GM23338 (cell line): ENCODE measurements around the gene COPA. TPM values are rescaled to one million over a fixed set of nuclear protein-coding genes. Genes with fewer than 3 reads are reported as not detected.
A peak's percentile ranks its signal among the peaks of the same experiment; 100 is the strongest.

Source experiments
- ATAC-seq: fragments of 200-7000 bp; cut with Tn5 transposase; 3 replicates; pipeline ENCODE4 v1.9.1; 2020
- DNase-seq: peaks from one replicate; pipeline ENCODE4 v3.0.0-alpha.2; 2015; ENCODE audit warnings: low spot score
- H2AFZ ChIP-seq: fragments of 200-600 bp; sonication (generic); 2 replicates; pipeline ENCODE4 v1.8.0; 2016; ENCODE audit warnings: antibody characterized with exemption, mild to moderate bottlenecking, moderate library complexity
- H3F3A ChIP-seq: fragments of 200-600 bp; sonication (generic); replicated peaks from 2 replicates; pipeline ENCODE4 v1.8.0; 2017; ENCODE audit warnings: antibody characterized with exemption, mixed run types, low read depth
- H3K27ac ChIP-seq: fragments of 200-600 bp; sonication (generic); 2 replicates; pipeline ENCODE4 v1.6.1; 2016; ENCODE audit warnings: low read depth
- H3K27me3 ChIP-seq: fragments of 200-600 bp; sonication (generic); 2 replicates; pipeline ENCODE4 v1.8.0; 2016; ENCODE audit warnings: mild to moderate bottlenecking, mixed run types, moderate library complexity; ENCODE audit not compliant: insufficient read depth
- H3K36me3 ChIP-seq: fragments of 200-600 bp; sonication (generic); 2 replicates; pipeline ENCODE4 v1.8.0; 2016; ENCODE audit warnings: mild to moderate bottlenecking; ENCODE audit not compliant: insufficient read depth
- H3K4me1 ChIP-seq: fragments of 200-600 bp; sonication (generic); 2 replicates; pipeline ENCODE4 v1.8.0; 2016; ENCODE audit warnings: mild to moderate bottlenecking, moderate library complexity; ENCODE audit not compliant: insufficient read depth
- H3K4me2 ChIP-seq: fragments of 200-600 bp; sonication (generic); 2 replicates; pipeline ENCODE4 v1.7.1; 2017; ENCODE audit warnings: mixed run types
- H3K4me3 ChIP-seq: fragments of 200-600 bp; sonication (generic); 2 replicates; pipeline ENCODE4 v1.6.1; 2016; ENCODE audit warnings: mixed run types
- H3K79me2 ChIP-seq: fragments of 200-600 bp; sonication (generic); replicated peaks from 2 replicates; pipeline ENCODE4 v1.8.0; 2017; ENCODE audit warnings: mild to moderate bottlenecking; ENCODE audit not compliant: insufficient read depth
- H3K9me2 ChIP-seq: fragments of 200-600 bp; sonication (generic); 2 replicates; pipeline ENCODE4 v1.8.0; 2017; ENCODE audit not compliant: insufficient read depth
- H4K20me1 ChIP-seq: fragments of 200-600 bp; sonication (generic); replicated peaks from 2 replicates; pipeline ENCODE4 v1.8.0; 2017; ENCODE audit warnings: mild to moderate bottlenecking; ENCODE audit not compliant: insufficient read depth
- H3K27ac Mint-ChIP-seq: 2 replicates; pipeline ENCODE4 v1.8.0; 2020; ENCODE audit warnings: inconsistent platforms, mild to moderate bottlenecking, moderate library complexity, mixed read lengths
- H3K27me3 Mint-ChIP-seq: 3 replicates; pipeline ENCODE4 v1.8.0; 2022; ENCODE audit warnings: low read depth, mild to moderate bottlenecking, moderate library complexity, mixed read lengths, inconsistent platforms; ENCODE audit not compliant: insufficient read depth, poor library complexity
- H3K36me3 Mint-ChIP-seq: 3 replicates; pipeline ENCODE4 v1.8.0; 2021; ENCODE audit warnings: low read depth, mild to moderate bottlenecking, inconsistent platforms, moderate library complexity, mixed read lengths
- H3K4me1 Mint-ChIP-seq: 3 replicates; pipeline ENCODE4 v1.8.0; 2020; ENCODE audit warnings: mild to moderate bottlenecking, inconsistent platforms, mixed read lengths
- H3K4me3 Mint-ChIP-seq: 3 replicates; pipeline ENCODE4 v1.8.0; 2021; ENCODE audit warnings: moderate library complexity, mild to moderate bottlenecking, inconsistent platforms, mixed read lengths
- H3K9me3 Mint-ChIP-seq: 3 replicates; pipeline ENCODE4 v1.8.0; 2020; ENCODE audit warnings: moderate library complexity, mild to moderate bottlenecking, inconsistent platforms, mixed read lengths
- CREB1 ChIP-seq: fragments of 250-450 bp; sonication (Bioruptor Pico); IDR thresholded peaks from 2 replicates; pipeline ENCODE4 v1.5.0; 2020; ENCODE audit warnings: low read depth, mild to moderate bottlenecking, moderate library complexity
- EZH2 ChIP-seq: fragments of 200-600 bp; sonication (generic); IDR thresholded peaks from one replicate; pipeline ENCODE4 v1.8.0; 2017; ENCODE audit warnings: antibody characterized with exemption, mild to moderate bottlenecking, low read depth; ENCODE audit not compliant: unreplicated experiment
- EZH2phosphoT487 ChIP-seq: fragments of 200-600 bp; sonication (generic); IDR thresholded peaks from one replicate; pipeline ENCODE4 v1.8.1; 2018; ENCODE audit warnings: antibody characterized with exemption; ENCODE audit not compliant: unreplicated experiment
- JUNB ChIP-seq: IDR thresholded peaks from one replicate; pipeline ENCODE4 v1.6.1; 2016; ENCODE audit warnings: antibody characterized with exemption; ENCODE audit not compliant: unreplicated experiment
- NANOG ChIP-seq: IDR thresholded peaks from 2 replicates; pipeline ENCODE4 v1.6.1; 2016; ENCODE audit warnings: antibody characterized with exemption, borderline replicate concordance
- POLR2AphosphoS5 ChIP-seq: IDR thresholded peaks from 2 replicates; pipeline ENCODE4 v1.6.1; 2016; ENCODE audit warnings: antibody characterized with exemption, low read depth
- REST ChIP-seq: IDR thresholded peaks from one replicate; pipeline ENCODE4 v1.6.1; 2018; ENCODE audit warnings: antibody characterized with exemption; ENCODE audit not compliant: unreplicated experiment
- STAT1 ChIP-seq: IDR thresholded peaks from one replicate; pipeline ENCODE4 v1.6.1; 2016; ENCODE audit warnings: antibody characterized with exemption; ENCODE audit not compliant: unreplicated experiment
- ZNF114 ChIP-seq: fragments of 250-450 bp; sonication (Bioruptor Pico); IDR thresholded peaks from 2 replicates; pipeline ENCODE4 v1.5.0; 2020; ENCODE audit warnings: mild to moderate bottlenecking, moderate library complexity
- ZNF331 ChIP-seq: fragments of 250-450 bp; sonication (Bioruptor Pico); IDR thresholded peaks from 2 replicates; pipeline ENCODE4 v1.5.0; 2020; ENCODE audit warnings: low read depth, mild to moderate bottlenecking, moderate library complexity
- ZNF462 ChIP-seq: fragments of 250-450 bp; sonication (Bioruptor Pico); IDR thresholded peaks from 2 replicates; pipeline ENCODE4 v1.5.0; 2020; ENCODE audit warnings: mild to moderate bottlenecking, moderate library complexity
- polyA plus RNA-seq: library from polyadenylated mRNA; unstranded; fragments of >200 nt; fragmentation: Nextera tagmentation; extraction: Ambion mirVana; gene quantifications from 2 replicates; pipeline ENCODE4 v1.2.1, GENCODE V29; 2016
- total RNA-seq: library from RNA; depleted of rRNA; stranded (reverse); fragments of >200 nt; shearing (Covaris generic); gene quantifications from 2 replicates; pipeline ENCODE4 v1.2.3, GENCODE V29; 2014
- TF ChIP-seq, protein P1 (sequence below), 2 experiments: fragments of 200-600 bp in 1 of 2; sonication (generic) in 1 of 2; conservative IDR thresholded peaks; 2 replicates each; pipeline versions ENCODE4 v1.5.1 to v1.6.1; 2016 to 2017; ENCODE audit warnings: antibody characterized with exemption in 2 of 2, low read depth in 2 of 2, mild to moderate bottlenecking in 2 of 2, moderate library complexity in 1 of 2
- TF ChIP-seq, protein P2 (sequence below): IDR thresholded peaks from 2 replicates; pipeline ENCODE4 v1.6.1; 2016; ENCODE audit warnings: antibody characterized with exemption

Gene COPA
- total and polyA plus RNA-seq, 2 experiments from 2014 or later, result 58.2 to 87.1 TPM

DNA sequence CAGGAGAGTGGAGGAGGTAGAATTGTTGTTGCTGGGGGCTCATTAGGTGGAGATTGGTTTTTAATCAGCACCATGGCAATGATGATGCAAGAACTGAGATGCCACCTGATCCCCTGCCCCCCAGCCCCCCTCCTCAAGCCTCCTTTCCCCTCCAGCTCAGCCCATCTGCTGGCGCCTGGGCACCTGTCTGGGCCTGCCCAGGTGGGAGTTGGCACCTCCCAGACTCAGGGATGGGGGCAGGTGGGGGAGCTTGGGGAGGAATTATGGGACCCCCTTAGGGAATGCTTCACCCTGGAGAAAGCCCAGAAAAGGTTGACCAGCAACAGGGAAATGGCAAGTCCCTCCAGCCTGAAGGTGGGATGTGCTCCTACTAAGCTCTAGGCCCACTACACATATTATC lies 22.3 kb upstream of the COPA start:
- Histone ChIP-seq H3K4me1 (peaks cover 20% of the 10 kb centered on the region), H3K79me2 (no peaks in the 10 kb centered on the region), H2AFZ (no peak overlapping the region), H3K27ac (no peak overlapping the region), H3K4me2 (no peak overlapping the region), H3K4me3 (no peak overlapping the region), H3K9me2 (no peaks in the 10 kb centered on the region), H3F3A (0 out of 2 replicates have a peak, but pooled peaks cover 3% of the 10 kb centered on the region), H3K27me3 (no peaks in the 10 kb centered on the region), H3K36me3 (no peaks in the 10 kb centered on the region), H4K20me1 (no peaks in the 10 kb centered on the region; the same call in 1 of the 2 replicates)
- H3K4me3 Mint-ChIP-seq, result no peak overlapping the region; the same call in 2 of the 3 replicates
- peak overlapping the region; percentile 19 for H3K27ac Mint-ChIP-seq
- peaks cover 60% of the 10 kb centered on the region for H3K4me1 Mint-ChIP-seq
- TF ChIP-seq ZNF331 (no peak), POLR2AphosphoS5 (no peak), EZH2 (no peak), EZH2phosphoT487 (no peak), REST (no peak), STAT1 (no peak), ZNF114 (CRISPR knock-in tag) (no peak), CREB1 (CRISPR knock-in tag) (no peak), NANOG (no peak), JUNB (no peak), ZNF462 (CRISPR knock-in tag) (no peak)
- TF ChIP-seq, protein P1, sequence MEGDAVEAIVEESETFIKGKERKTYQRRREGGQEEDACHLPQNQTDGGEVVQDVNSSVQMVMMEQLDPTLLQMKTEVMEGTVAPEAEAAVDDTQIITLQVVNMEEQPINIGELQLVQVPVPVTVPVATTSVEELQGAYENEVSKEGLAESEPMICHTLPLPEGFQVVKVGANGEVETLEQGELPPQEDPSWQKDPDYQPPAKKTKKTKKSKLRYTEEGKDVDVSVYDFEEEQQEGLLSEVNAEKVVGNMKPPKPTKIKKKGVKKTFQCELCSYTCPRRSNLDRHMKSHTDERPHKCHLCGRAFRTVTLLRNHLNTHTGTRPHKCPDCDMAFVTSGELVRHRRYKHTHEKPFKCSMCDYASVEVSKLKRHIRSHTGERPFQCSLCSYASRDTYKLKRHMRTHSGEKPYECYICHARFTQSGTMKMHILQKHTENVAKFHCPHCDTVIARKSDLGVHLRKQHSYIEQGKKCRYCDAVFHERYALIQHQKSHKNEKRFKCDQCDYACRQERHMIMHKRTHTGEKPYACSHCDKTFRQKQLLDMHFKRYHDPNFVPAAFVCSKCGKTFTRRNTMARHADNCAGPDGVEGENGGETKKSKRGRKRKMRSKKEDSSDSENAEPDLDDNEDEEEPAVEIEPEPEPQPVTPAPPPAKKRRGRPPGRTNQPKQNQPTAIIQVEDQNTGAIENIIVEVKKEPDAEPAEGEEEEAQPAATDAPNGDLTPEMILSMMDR (conservative IDR thresholded peaks at IDR 0.05; ENCODE audit: low read depth in 2 of 2), result no peak
- TF ChIP-seq, protein P2, sequence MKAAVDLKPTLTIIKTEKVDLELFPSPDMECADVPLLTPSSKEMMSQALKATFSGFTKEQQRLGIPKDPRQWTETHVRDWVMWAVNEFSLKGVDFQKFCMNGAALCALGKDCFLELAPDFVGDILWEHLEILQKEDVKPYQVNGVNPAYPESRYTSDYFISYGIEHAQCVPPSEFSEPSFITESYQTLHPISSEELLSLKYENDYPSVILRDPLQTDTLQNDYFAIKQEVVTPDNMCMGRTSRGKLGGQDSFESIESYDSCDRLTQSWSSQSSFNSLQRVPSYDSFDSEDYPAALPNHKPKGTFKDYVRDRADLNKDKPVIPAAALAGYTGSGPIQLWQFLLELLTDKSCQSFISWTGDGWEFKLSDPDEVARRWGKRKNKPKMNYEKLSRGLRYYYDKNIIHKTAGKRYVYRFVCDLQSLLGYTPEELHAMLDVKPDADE, result no peak
- no peak for ATAC-seq
- no peak for DNase-seq
- H3K36me3 Mint-ChIP-seq, result peaks cover 11% of the 10 kb centered on the region
- H3K27me3 Mint-ChIP-seq, result peaks cover 12% of the 10 kb centered on the region
- H3K9me3 Mint-ChIP-seq, result no peaks in the 10 kb centered on the region
